Prostate gland (tissue), 2 donors: ENCODE data around the gene ST6GALNAC4. TPM values are rescaled to one million over a fixed set of nuclear protein-coding genes. Genes with fewer than 3 reads are reported as not detected.
A peak's percentile ranks its signal among the peaks of the same experiment; 100 is the strongest.

Experiments used
- DNase-seq: peaks from one replicate; pipeline ENCODE4 v3.0.0-alpha.2; 2019; ENCODE audit warnings: low spot score
- H3K27ac ChIP-seq, 2 donors: fragments of 200-600 bp; sonication (generic); 2 replicates each; pipeline ENCODE4 v1.5.1; 2017 to 2019
- H3K27me3 ChIP-seq: fragments of 200-600 bp; sonication (generic); replicated peaks from 2 replicates; pipeline ENCODE4 v1.5.1; 2019; ENCODE audit not compliant: insufficient read depth
- H3K36me3 ChIP-seq, 2 donors: fragments of 200-600 bp; sonication (generic); 1 replicate in 1 of 2; 2 replicates in 1 of 2; pipeline versions ENCODE4 v1.5.1 to v1.8.1; 2017 to 2019
- H3K4me1 ChIP-seq: fragments of 200-600 bp; sonication (generic); replicated peaks from 2 replicates; pipeline ENCODE4 v1.5.1; 2019
- H3K4me3 ChIP-seq, 2 donors: fragments of 200-600 bp; sonication (generic); 2 replicates each; pipeline ENCODE4 v1.5.1; 2017 to 2019
- H3K9me3 ChIP-seq: fragments of 200-600 bp; sonication (generic); 2 replicates; pipeline ENCODE4 v1.5.1; 2017
- POLR2A ChIP-seq: fragments of 450-650 bp; IDR thresholded peaks from one replicate; pipeline ENCODE4 v1.6.1; 2016; ENCODE audit warnings: antibody characterized with exemption, mild to moderate bottlenecking
- POLR2AphosphoS5 ChIP-seq: sonication (generic); formaldehyde crosslinking; IDR thresholded peaks from one replicate; pipeline ENCODE4 v1.6.1; 2017; ENCODE audit warnings: antibody characterized with exemption
- whole genome bisulfite sequencing: methylation state at CpG from one replicate; pipeline ENCODE4 v1.1.5; 2018; 5-methylcytosine and 5-hydroxymethylcytosine counted together
- intact Hi-C: fragments of 100-400 bp; cut with DNase I; formaldehyde crosslinking; loops from one replicate; pipeline ENCODE4 v1.14.2; 2022
- total RNA-seq, 2 donors: library from RNA; depleted of rRNA; stranded (reverse); fragments of >200 nt; gene quantifications; one replicate each; pipeline ENCODE4 v1.1.0, GENCODE V29; 2016
- TF ChIP-seq, protein P1 (sequence below), 4 experiments: fragments of 200-600 bp in 2 of 4; fragments of 450-650 bp in 2 of 4; sonication (generic) in 2 of 4; IDR thresholded peaks; 1 replicate in 3 of 4; 2 replicates in 1 of 4; pipeline ENCODE4 v1.5.1; 2016 to 2019; ENCODE audit warnings: antibody characterized with exemption in 4 of 4, mild to moderate bottlenecking in 2 of 4, moderate library complexity in 2 of 4

The ST6GALNAC4 gene
- total RNA-seq, 2 donors from 2014 or later: 21.8 to 47.0 TPM

DNA sequence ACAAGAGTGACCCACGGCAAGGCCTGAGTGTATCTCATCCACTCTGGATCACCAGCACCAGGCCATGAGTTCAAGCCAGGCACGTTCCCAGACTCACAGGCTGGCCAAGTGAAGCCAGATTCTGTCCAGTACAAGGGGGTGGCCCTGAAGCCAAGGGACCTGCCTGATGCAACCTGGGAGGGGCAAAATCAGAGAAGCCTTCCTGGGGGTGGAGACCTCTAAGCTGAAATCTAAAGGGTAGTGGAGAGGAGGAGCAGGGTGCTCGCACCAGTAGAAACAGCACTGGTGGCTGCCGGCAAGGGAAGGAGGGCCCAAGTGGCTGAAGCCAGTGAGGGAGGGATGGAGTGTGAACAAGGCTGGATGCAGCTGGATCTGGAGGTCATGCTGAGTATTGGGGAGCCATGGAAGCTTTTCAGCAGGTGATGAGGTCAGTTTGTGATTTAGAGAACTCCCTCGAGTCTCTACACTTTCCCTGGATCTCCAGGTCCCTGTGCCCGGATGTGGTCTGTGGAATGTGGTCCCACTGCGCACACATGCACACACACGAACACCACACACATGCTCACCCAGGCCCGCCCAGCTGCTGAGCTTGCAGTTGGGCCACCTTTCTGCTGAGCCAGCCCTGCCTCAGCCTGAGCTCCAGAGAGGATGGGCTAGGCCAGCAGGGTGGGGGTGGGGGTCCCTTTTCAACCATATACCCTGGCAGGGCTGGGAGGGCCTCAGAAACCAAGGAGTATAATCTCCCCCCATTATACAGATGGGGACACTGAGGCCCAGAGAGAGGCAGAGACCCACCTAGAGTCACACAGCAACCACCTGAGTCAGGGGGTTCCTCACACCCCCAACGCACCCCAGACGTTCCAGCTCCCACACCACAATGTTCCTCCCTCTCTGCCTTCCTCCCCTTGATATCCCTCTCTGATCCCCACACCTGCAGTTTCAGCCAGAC lies 12.1 kb upstream of the ST6GALNAC4 start:
- no peaks in the 10 kb centered on the region for H3K36me3 ChIP-seq
- WGBS: 71% methylated on average over 11 of the region's 11 CpGs
- no peak overlapping the region for H3K27ac ChIP-seq
- no peaks in the 10 kb centered on the region for H3K27me3 ChIP-seq
- no peak for TF ChIP-seq POLR2AphosphoS5
- TF ChIP-seq POLR2A: no peak
- TF ChIP-seq, protein P1, sequence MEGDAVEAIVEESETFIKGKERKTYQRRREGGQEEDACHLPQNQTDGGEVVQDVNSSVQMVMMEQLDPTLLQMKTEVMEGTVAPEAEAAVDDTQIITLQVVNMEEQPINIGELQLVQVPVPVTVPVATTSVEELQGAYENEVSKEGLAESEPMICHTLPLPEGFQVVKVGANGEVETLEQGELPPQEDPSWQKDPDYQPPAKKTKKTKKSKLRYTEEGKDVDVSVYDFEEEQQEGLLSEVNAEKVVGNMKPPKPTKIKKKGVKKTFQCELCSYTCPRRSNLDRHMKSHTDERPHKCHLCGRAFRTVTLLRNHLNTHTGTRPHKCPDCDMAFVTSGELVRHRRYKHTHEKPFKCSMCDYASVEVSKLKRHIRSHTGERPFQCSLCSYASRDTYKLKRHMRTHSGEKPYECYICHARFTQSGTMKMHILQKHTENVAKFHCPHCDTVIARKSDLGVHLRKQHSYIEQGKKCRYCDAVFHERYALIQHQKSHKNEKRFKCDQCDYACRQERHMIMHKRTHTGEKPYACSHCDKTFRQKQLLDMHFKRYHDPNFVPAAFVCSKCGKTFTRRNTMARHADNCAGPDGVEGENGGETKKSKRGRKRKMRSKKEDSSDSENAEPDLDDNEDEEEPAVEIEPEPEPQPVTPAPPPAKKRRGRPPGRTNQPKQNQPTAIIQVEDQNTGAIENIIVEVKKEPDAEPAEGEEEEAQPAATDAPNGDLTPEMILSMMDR (IDR thresholded peaks at IDR 0.05): no peak
- H3K4me1 ChIP-seq: no peaks in the 10 kb centered on the region
- H3K9me3 ChIP-seq: no peaks in the 10 kb centered on the region
- no peak overlapping the region for H3K4me3 ChIP-seq
- DNase-seq: no peak
- intact Hi-C loops: no loop called here

DNA sequence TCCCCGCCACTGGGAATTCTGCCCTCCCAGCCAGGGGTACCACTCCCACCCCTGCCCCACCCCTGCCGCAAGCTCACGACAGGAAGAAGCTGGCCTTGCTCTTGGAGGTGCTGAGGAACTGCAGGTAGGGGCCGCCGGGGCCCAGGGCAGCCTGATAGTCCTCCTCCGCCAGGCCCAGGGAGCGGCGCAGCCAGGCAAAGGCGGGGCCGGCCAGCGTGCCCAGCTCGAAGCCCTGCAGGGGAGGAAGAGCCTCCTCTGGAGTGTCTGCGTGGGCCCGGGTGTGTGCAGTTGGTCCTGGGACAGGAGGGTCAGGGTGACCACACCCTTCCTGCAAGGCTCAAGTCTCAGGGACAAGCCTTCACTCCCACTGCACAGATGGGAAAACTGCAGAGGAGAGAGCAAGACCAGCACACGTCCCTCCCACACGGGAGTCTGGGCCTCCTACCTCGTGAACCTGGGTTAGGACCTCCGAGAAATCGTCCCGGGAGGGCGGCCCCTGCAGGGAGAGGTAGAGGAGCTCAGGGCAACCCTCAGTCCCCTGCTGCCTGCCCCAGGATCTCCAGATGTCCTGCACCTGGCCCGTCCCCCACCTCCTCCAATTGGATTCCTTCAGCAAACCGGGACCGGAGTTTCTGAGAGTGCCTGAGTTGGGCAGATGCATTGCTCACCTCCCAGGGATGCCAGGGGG lies 11.3 kb upstream of the ST6GALNAC4 start:
- WGBS: 32% methylated on average over 24 of the region's 24 CpGs
- Histone ChIP-seq H3K4me1 (no peaks in the 10 kb centered on the region), H3K36me3 (no peaks in the 10 kb centered on the region), H3K27me3 (no peaks in the 10 kb centered on the region), H3K27ac (no peak overlapping the region), H3K4me3 (peak overlapping the region in 1 of 2 donors; percentile 22), H3K9me3 (no peaks in the 10 kb centered on the region)
- no peak for DNase-seq
- intact Hi-C loops: no loop called here
- TF ChIP-seq POLR2AphosphoS5: no peak
- no peak for TF ChIP-seq POLR2A
- TF ChIP-seq, protein P1 (IDR thresholded peaks at IDR 0.05): no peak

DNA sequence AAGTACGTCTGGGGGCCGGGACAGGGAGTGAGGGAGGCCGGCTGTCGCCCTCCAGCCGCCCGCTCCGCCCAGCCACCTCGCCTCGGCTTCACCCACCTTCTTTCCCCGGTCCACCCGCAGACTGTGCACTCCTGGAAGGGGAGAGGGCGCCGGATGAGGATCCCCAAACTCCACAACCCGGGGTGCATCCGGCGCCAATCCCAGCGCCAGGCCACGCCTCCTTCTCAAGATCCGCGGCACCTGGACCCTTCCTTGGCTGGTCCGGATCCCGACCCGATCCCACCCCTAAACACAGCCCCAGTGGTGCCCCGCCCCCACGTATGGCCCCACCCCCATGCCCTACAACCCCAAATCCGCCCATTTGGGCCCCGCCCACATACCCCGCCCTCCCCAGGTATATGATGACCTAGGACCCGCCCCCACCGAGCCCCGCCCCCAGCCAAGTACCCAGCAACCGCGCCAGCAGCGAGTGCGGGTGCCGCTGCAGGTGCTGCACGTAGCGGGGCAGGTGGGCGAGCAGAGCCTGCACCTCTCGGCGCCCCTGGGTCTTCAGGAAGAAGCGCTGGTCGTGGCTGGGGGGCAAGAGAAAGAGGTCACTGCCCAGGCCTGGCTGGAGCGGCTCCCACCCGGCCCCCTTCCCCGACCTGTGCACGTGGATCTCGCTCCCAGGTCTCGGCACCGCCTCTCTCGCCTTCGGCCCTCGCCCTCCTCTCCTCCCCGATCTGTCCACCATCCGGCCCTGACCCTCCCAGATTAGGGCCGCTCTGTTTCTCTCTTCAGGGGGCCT lies 10.6 kb upstream of the ST6GALNAC4 start:
- peak; percentile 63 for DNase-seq
- no peak overlapping the region for H3K27ac ChIP-seq
- TF ChIP-seq, protein P1 (IDR thresholded peaks at IDR 0.05): no peak
- peak; percentile 16 for TF ChIP-seq POLR2A
- no peak for TF ChIP-seq POLR2AphosphoS5
- H3K9me3 ChIP-seq: no peaks in the 10 kb centered on the region
- no peaks in the 10 kb centered on the region for H3K27me3 ChIP-seq
- H3K4me3 ChIP-seq: peak overlapping the region; percentile 11 to 22
- H3K36me3 ChIP-seq: no peaks in the 10 kb centered on the region
- intact Hi-C loops: no loop called here
- no peaks in the 10 kb centered on the region for H3K4me1 ChIP-seq
- 4% methylated on average over 43 of the region's 56 CpGs for WGBS

DNA sequence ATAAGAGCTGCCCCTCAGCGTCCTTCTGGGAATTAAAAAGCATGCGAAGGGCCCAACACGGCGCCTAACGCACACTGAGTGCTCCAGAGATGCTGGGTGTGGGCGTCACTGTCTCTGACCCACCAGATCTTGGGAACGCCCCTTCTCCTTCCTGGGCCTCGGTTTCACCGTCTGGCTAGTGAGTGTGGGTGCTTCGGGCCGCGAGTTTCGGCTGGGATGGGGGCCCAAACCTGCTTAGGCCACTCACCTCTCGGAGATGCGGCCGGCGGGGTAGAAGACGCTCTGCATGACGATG lies 10.0 kb upstream of the ST6GALNAC4 start:
- Histone ChIP-seq H3K4me3 (peak overlapping the region; percentile 11 to 22), H3K36me3 (no peaks in the 10 kb centered on the region), H3K27ac (no peak overlapping the region), H3K27me3 (no peaks in the 10 kb centered on the region), H3K9me3 (no peaks in the 10 kb centered on the region), H3K4me1 (no peaks in the 10 kb centered on the region)
- no peak for DNase-seq
- 10% methylated on average over 19 of the region's 19 CpGs for WGBS
- TF ChIP-seq POLR2A: no peak
- TF ChIP-seq POLR2AphosphoS5: no peak
- TF ChIP-seq, protein P1 (IDR thresholded peaks at IDR 0.05): no peak
- intact Hi-C loops: no loop called here
